Measurements from ENCODE around the gene EIF3L. TPM values are rescaled to one million over a fixed set of nuclear protein-coding genes. Genes with fewer than 3 reads are reported as not detected.
A peak's percentile ranks its signal among the peaks of the same experiment; 100 is the strongest.

The EIF3L gene
- total and polyA plus RNA-seq, 2 donors (not counting 1 experiment from before 2014, with no cell fraction given) = 288 to 515 TPM

- Histone ChIP-seq H2AFZ (ENCODE audit: low read length) (peak overlapping the region; percentile 49), H3K27ac (ENCODE audit: insufficient read depth, low read length) (no peak overlapping the region), H3K4me1 (ENCODE audit: control insufficient read depth, extremely low read depth, insufficient read depth, low read length) (peaks cover 7% of the 10 kb centered on the region), H3K36me3 (ENCODE audit: control insufficient read depth, insufficient read depth, low read length) (no peaks in the 10 kb centered on the region), H3K79me2 (ENCODE audit: control insufficient read depth, insufficient read depth, low read length) (no peaks in the 10 kb centered on the region), H4K20me1 (ENCODE audit: control insufficient read depth, extremely low read depth, insufficient read depth, low read length) (no peaks in the 10 kb centered on the region), H3K4me2 (ENCODE audit: extremely low read depth, insufficient read depth, low read length) (peak overlapping the region; percentile 58), H3K27me3 (ENCODE audit: control insufficient read depth, insufficient read depth, low read length) (peaks cover 7% of the 10 kb centered on the region), H3K9me3 (ENCODE audit: control insufficient read depth, insufficient read depth, low read depth, low read length) (no peaks in the 10 kb centered on the region), H3K9ac (ENCODE audit: insufficient read depth, low read length) (peak overlapping the region; percentile 13), H3K4me3 (replicated peaks in 1 of 4; ENCODE audit: control extremely low read depth in 1 of 4, insufficient read depth in 1 of 4, low read depth in 3 of 4, low read length in 4 of 4) (peak overlapping the region in 2 of 4 experiments; percentile 4 to 40)
- DNase-seq (ENCODE audit: low read depth in 2 of 2) = peak; percentile 51 to 64
- TF ChIP-seq, protein P1, sequence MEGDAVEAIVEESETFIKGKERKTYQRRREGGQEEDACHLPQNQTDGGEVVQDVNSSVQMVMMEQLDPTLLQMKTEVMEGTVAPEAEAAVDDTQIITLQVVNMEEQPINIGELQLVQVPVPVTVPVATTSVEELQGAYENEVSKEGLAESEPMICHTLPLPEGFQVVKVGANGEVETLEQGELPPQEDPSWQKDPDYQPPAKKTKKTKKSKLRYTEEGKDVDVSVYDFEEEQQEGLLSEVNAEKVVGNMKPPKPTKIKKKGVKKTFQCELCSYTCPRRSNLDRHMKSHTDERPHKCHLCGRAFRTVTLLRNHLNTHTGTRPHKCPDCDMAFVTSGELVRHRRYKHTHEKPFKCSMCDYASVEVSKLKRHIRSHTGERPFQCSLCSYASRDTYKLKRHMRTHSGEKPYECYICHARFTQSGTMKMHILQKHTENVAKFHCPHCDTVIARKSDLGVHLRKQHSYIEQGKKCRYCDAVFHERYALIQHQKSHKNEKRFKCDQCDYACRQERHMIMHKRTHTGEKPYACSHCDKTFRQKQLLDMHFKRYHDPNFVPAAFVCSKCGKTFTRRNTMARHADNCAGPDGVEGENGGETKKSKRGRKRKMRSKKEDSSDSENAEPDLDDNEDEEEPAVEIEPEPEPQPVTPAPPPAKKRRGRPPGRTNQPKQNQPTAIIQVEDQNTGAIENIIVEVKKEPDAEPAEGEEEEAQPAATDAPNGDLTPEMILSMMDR (conservative IDR thresholded peaks at IDR 0.05 in 1 of 2, IDR thresholded peaks at IDR 0.05 in 1 of 2; ENCODE audit: low read depth in 1 of 2, low read length in 2 of 2) = peak; percentile 13 to 15
- no peak for TF ChIP-seq EZH2 (IDR thresholded peaks at IDR 0.05; ENCODE audit: low read length, missing control alignments)
These were observed 30.7 kb upstream of the EIF3L start for GRCh38 chr22:37818409-37819104.

- peak overlapping the region; percentile 49 for H2AFZ ChIP-seq (ENCODE audit: low read length)
- no peaks in the 10 kb centered on the region for H3K9me3 ChIP-seq (ENCODE audit: control insufficient read depth, insufficient read depth, low read depth, low read length)
- H3K27me3 ChIP-seq (ENCODE audit: control insufficient read depth, insufficient read depth, low read length) = peaks cover 7% of the 10 kb centered on the region
- no peak overlapping the region for H3K9ac ChIP-seq (ENCODE audit: insufficient read depth, low read length)
- no peaks in the 10 kb centered on the region for H3K36me3 ChIP-seq (ENCODE audit: control insufficient read depth, insufficient read depth, low read length)
- H4K20me1 ChIP-seq (ENCODE audit: control insufficient read depth, extremely low read depth, insufficient read depth, low read length) = no peaks in the 10 kb centered on the region
- DNase-seq (ENCODE audit: low read depth in 2 of 2) = no peak
- peak overlapping the region in 2 of 4 experiments; percentile 4 to 40 for H3K4me3 ChIP-seq (replicated peaks in 1 of 4; ENCODE audit: control extremely low read depth in 1 of 4, insufficient read depth in 1 of 4, low read depth in 3 of 4, low read length in 4 of 4)
- TF ChIP-seq, protein P1 (conservative IDR thresholded peaks at IDR 0.05 in 1 of 2, IDR thresholded peaks at IDR 0.05 in 1 of 2; ENCODE audit: low read depth in 1 of 2, low read length in 2 of 2) = no peak
- no peak for TF ChIP-seq EZH2 (IDR thresholded peaks at IDR 0.05; ENCODE audit: low read length, missing control alignments)
- H3K4me1 ChIP-seq (ENCODE audit: control insufficient read depth, extremely low read depth, insufficient read depth, low read length) = peaks cover 7% of the 10 kb centered on the region
- peak overlapping the region; percentile 58 for H3K4me2 ChIP-seq (ENCODE audit: extremely low read depth, insufficient read depth, low read length)
- H3K27ac ChIP-seq (ENCODE audit: insufficient read depth, low read length) = no peak overlapping the region
- H3K79me2 ChIP-seq (ENCODE audit: control insufficient read depth, insufficient read depth, low read length) = no peaks in the 10 kb centered on the region
These were observed 30.1 kb upstream of the EIF3L start for GRCh38 chr22:37819105-37819433.

- H3K4me3 ChIP-seq (replicated peaks in 1 of 4; ENCODE audit: control extremely low read depth in 1 of 4, insufficient read depth in 1 of 4, low read depth in 3 of 4, low read length in 4 of 4) = no peak overlapping the region
- H3K4me1 ChIP-seq (ENCODE audit: control insufficient read depth, extremely low read depth, insufficient read depth, low read length) = peaks cover 7% of the 10 kb centered on the region
- H3K27ac ChIP-seq (ENCODE audit: insufficient read depth, low read length) = no peak overlapping the region
- H3K9me3 ChIP-seq (ENCODE audit: control insufficient read depth, insufficient read depth, low read depth, low read length) = no peaks in the 10 kb centered on the region
- no peak for TF ChIP-seq EZH2 (IDR thresholded peaks at IDR 0.05; ENCODE audit: low read length, missing control alignments)
- TF ChIP-seq, protein P1 (conservative IDR thresholded peaks at IDR 0.05 in 1 of 2, IDR thresholded peaks at IDR 0.05 in 1 of 2; ENCODE audit: low read depth in 1 of 2, low read length in 2 of 2) = no peak
- no peak overlapping the region for H3K9ac ChIP-seq (ENCODE audit: insufficient read depth, low read length)
- no peak overlapping the region for H2AFZ ChIP-seq (ENCODE audit: low read length)
- peaks cover 7% of the 10 kb centered on the region for H3K27me3 ChIP-seq (ENCODE audit: control insufficient read depth, insufficient read depth, low read length)
- no peak for DNase-seq (ENCODE audit: low read depth in 2 of 2)
- H3K4me2 ChIP-seq (ENCODE audit: extremely low read depth, insufficient read depth, low read length) = no peak overlapping the region
- H3K36me3 ChIP-seq (ENCODE audit: control insufficient read depth, insufficient read depth, low read length) = no peaks in the 10 kb centered on the region
- H3K79me2 ChIP-seq (ENCODE audit: control insufficient read depth, insufficient read depth, low read length) = no peaks in the 10 kb centered on the region
- no peaks in the 10 kb centered on the region for H4K20me1 ChIP-seq (ENCODE audit: control insufficient read depth, extremely low read depth, insufficient read depth, low read length)
These were observed 28.9 kb upstream of the EIF3L start for GRCh38 chr22:37820350-37820749.
